Prostate gland (tissue), 2 donors: ENCODE measurements around the gene DNM3. TPM values are rescaled to one million over a fixed set of nuclear protein-coding genes. Genes with fewer than 3 reads are reported as not detected.

Source experiments
- DNase-seq: peaks from one replicate; pipeline ENCODE4 v3.0.0-alpha.2; 2019; ENCODE audit warnings: low spot score
- H3K27ac ChIP-seq, 2 donors: fragments of 200-600 bp; sonication (generic); 2 replicates each; pipeline ENCODE4 v1.5.1; 2017 to 2019
- H3K27me3 ChIP-seq: fragments of 200-600 bp; sonication (generic); replicated peaks from 2 replicates; pipeline ENCODE4 v1.5.1; 2019; ENCODE audit not compliant: insufficient read depth
- H3K36me3 ChIP-seq, 2 donors: fragments of 200-600 bp; sonication (generic); 1 replicate in 1 of 2; 2 replicates in 1 of 2; pipeline versions ENCODE4 v1.5.1 to v1.8.1; 2017 to 2019
- H3K4me1 ChIP-seq: fragments of 200-600 bp; sonication (generic); replicated peaks from 2 replicates; pipeline ENCODE4 v1.5.1; 2019
- H3K4me3 ChIP-seq, 2 donors: fragments of 200-600 bp; sonication (generic); 2 replicates each; pipeline ENCODE4 v1.5.1; 2017 to 2019
- H3K9me3 ChIP-seq: fragments of 200-600 bp; sonication (generic); 2 replicates; pipeline ENCODE4 v1.5.1; 2017
- CTCF ChIP-seq, 4 experiments: fragments of 200-600 bp in 2 of 4; fragments of 450-650 bp in 2 of 4; sonication (generic) in 2 of 4; IDR thresholded peaks; 1 replicate in 3 of 4; 2 replicates in 1 of 4; pipeline ENCODE4 v1.5.1; 2016 to 2019; ENCODE audit warnings: antibody characterized with exemption in 4 of 4, mild to moderate bottlenecking in 2 of 4, moderate library complexity in 2 of 4
- POLR2A ChIP-seq: fragments of 450-650 bp; IDR thresholded peaks from one replicate; pipeline ENCODE4 v1.6.1; 2016; ENCODE audit warnings: antibody characterized with exemption, mild to moderate bottlenecking
- POLR2AphosphoS5 ChIP-seq: sonication (generic); formaldehyde crosslinking; IDR thresholded peaks from one replicate; pipeline ENCODE4 v1.6.1; 2017; ENCODE audit warnings: antibody characterized with exemption
- WGBS: methylation state at CpG from one replicate; pipeline ENCODE4 v1.1.5; 2018; 5-methylcytosine and 5-hydroxymethylcytosine counted together
- intact Hi-C: fragments of 100-400 bp; cut with DNase I; formaldehyde crosslinking; loops from one replicate; pipeline ENCODE4 v1.14.2; 2022
- total RNA-seq, 2 donors: library from RNA; depleted of rRNA; stranded (reverse); fragments of >200 nt; gene quantifications; one replicate each; pipeline ENCODE4 v1.1.0, GENCODE V29; 2016

The DNM3 gene
- total RNA-seq, 2 donors from 2014 or later: 2.3 to 5.3 TPM

- peak overlapping the region; percentile 53 to 61 for H3K27ac ChIP-seq
- WGBS: 1% methylated on average over 40 of the region's 40 CpGs
- DNase-seq: no peak
- no peaks in the 10 kb centered on the region for H3K4me1 ChIP-seq
- no peaks in the 10 kb centered on the region for H3K36me3 ChIP-seq
- H3K27me3 ChIP-seq: no peaks in the 10 kb centered on the region
- intact Hi-C loops: no loop called here
- peak overlapping the region; percentile 55 to 57 for H3K4me3 ChIP-seq
- no peaks in the 10 kb centered on the region for H3K9me3 ChIP-seq
- TF ChIP-seq CTCF (IDR thresholded peaks at IDR 0.05): no peak
- no peak for TF ChIP-seq POLR2A
- no peak for TF ChIP-seq POLR2AphosphoS5
Measured at GRCh38 chr1:171841931-171842761, 848 bp downstream of the DNM3 start.

GRCh38 chr1:171844381-171844780 is 3.1 kb downstream of the DNM3 start:
- Histone ChIP-seq H3K27me3 (no peaks in the 10 kb centered on the region), H3K9me3 (no peaks in the 10 kb centered on the region), H3K4me3 (no peak overlapping the region), H3K4me1 (no peaks in the 10 kb centered on the region), H3K36me3 (no peaks in the 10 kb centered on the region), H3K27ac (no peak overlapping the region)
- no peak for DNase-seq
- TF ChIP-seq POLR2A: no peak
- no peak for TF ChIP-seq CTCF (IDR thresholded peaks at IDR 0.05)
- no peak for TF ChIP-seq POLR2AphosphoS5
- intact Hi-C loops: no loop called here
- WGBS: 78% methylated on average over 2 of the region's 2 CpGs

- Histone ChIP-seq H3K36me3 (no peaks in the 10 kb centered on the region), H3K27ac (no peak overlapping the region), H3K9me3 (no peaks in the 10 kb centered on the region), H3K4me1 (no peaks in the 10 kb centered on the region), H3K27me3 (no peaks in the 10 kb centered on the region), H3K4me3 (no peak overlapping the region)
- intact Hi-C loops: no loop called here
- no peak for DNase-seq
- TF ChIP-seq POLR2AphosphoS5 (no peak), CTCF (IDR thresholded peaks at IDR 0.05) (no peak), POLR2A (no peak)
Measured at GRCh38 chr1:171845998-171846397, 4.7 kb downstream of the DNM3 start.

- no peak for DNase-seq
- no peaks in the 10 kb centered on the region for H3K4me1 ChIP-seq
- no peak overlapping the region for H3K4me3 ChIP-seq
- H3K36me3 ChIP-seq: no peaks in the 10 kb centered on the region
- TF ChIP-seq POLR2A: no peak
- no peak for TF ChIP-seq POLR2AphosphoS5
- TF ChIP-seq CTCF (IDR thresholded peaks at IDR 0.05): no peak
- intact Hi-C loops: no loop called here
- H3K27ac ChIP-seq: no peak overlapping the region
- WGBS: 60% methylated on average over 5 of the region's 5 CpGs
- H3K27me3 ChIP-seq: no peaks in the 10 kb centered on the region
- no peaks in the 10 kb centered on the region for H3K9me3 ChIP-seq
Measured at GRCh38 chr1:171849245-171849898, 8.1 kb downstream of the DNM3 start.
